WTC11 (cell line): ENCODE measurements around the gene CCDC183. TPM values are rescaled to one million over a fixed set of nuclear protein-coding genes. Genes with fewer than 3 reads are reported as not detected.

Experiments
- CBFB ChIP-seq: sonication (generic); formaldehyde crosslinking; IDR thresholded peaks from 2 replicates; pipeline ENCODE4 v1.8.1; 2022; ENCODE audit warnings: mild to moderate bottlenecking, low read depth, missing genetic modification reagents
- ESRRA ChIP-seq: sonication (generic); formaldehyde crosslinking; IDR thresholded peaks from 2 replicates; pipeline ENCODE4 v1.8.1; 2022; ENCODE audit warnings: mild to moderate bottlenecking, missing genetic modification reagents, borderline replicate concordance
- ETV6 ChIP-seq: sonication (generic); formaldehyde crosslinking; IDR thresholded peaks from 2 replicates; pipeline ENCODE4 v1.8.1; 2022; ENCODE audit warnings: mild to moderate bottlenecking, missing genetic modification reagents
- GABPB1 ChIP-seq: sonication (generic); formaldehyde crosslinking; IDR thresholded peaks from 2 replicates; pipeline ENCODE4 v1.8.1; 2023; ENCODE audit warnings: mild to moderate bottlenecking, missing genetic modification reagents
- GRHL2 ChIP-seq: fragments of 250-450 bp; sonication (Bioruptor Pico); IDR thresholded peaks from 2 replicates; pipeline ENCODE4 v1.8.0; 2022; ENCODE audit warnings: mild to moderate bottlenecking, moderate library complexity; ENCODE audit not compliant: insufficient replicate concordance, severe bottlenecking
- JAZF1 ChIP-seq: fragments of 250-450 bp; sonication (Bioruptor Pico); IDR thresholded peaks from 2 replicates; pipeline ENCODE4 v1.9.0; 2021; ENCODE audit warnings: moderate library complexity, mild to moderate bottlenecking, inconsistent platforms
- MYBL2 ChIP-seq: sonication (generic); formaldehyde crosslinking; IDR thresholded peaks from 2 replicates; pipeline ENCODE4 v1.8.1; 2023; ENCODE audit warnings: mild to moderate bottlenecking, moderate library complexity, missing genetic modification reagents
- NFYB ChIP-seq: sonication (generic); formaldehyde crosslinking; conservative IDR thresholded peaks from 2 replicates; pipeline ENCODE4 v1.8.0; 2022; ENCODE audit warnings: low read depth, missing genetic modification reagents
- PRRX2 ChIP-seq: fragments of 250-450 bp; sonication (Bioruptor Pico); IDR thresholded peaks from 2 replicates; pipeline ENCODE4 v1.8.0; 2021; ENCODE audit warnings: mild to moderate bottlenecking
- SOX15 ChIP-seq: fragments of 250-450 bp; sonication (Bioruptor Pico); IDR thresholded peaks from 2 replicates; pipeline ENCODE4 v1.9.0; 2021; ENCODE audit warnings: mild to moderate bottlenecking
- TCF7 ChIP-seq: sonication (generic); formaldehyde crosslinking; IDR thresholded peaks from 2 replicates; pipeline ENCODE4 v1.8.0; 2022; ENCODE audit warnings: mild to moderate bottlenecking, low read depth, missing genetic modification reagents, moderate library complexity
- TEAD1 ChIP-seq: sonication (generic); formaldehyde crosslinking; IDR thresholded peaks from 2 replicates; pipeline ENCODE4 v1.8.0; 2022; ENCODE audit warnings: mild to moderate bottlenecking, missing genetic modification reagents
- TEAD4 ChIP-seq: sonication (generic); formaldehyde crosslinking; IDR thresholded peaks from 2 replicates; pipeline ENCODE4 v1.8.0; 2022; ENCODE audit warnings: mild to moderate bottlenecking, missing genetic modification reagents
- ZNF317 ChIP-seq: sonication (generic); formaldehyde crosslinking; IDR thresholded peaks from 2 replicates; pipeline ENCODE4 v1.8.1; 2023; ENCODE audit warnings: low read depth, mild to moderate bottlenecking, moderate library complexity, missing genetic modification reagents, borderline replicate concordance
- total RNA-seq: library from RNA; stranded (reverse); gene quantifications from 3 replicates; pipeline ENCODE4 v1.2.3, GENCODE V29; 2021
- TF ChIP-seq, protein P1 (sequence below): sonication (generic); formaldehyde crosslinking; IDR thresholded peaks from 2 replicates; pipeline ENCODE4 v1.8.1; 2022; ENCODE audit warnings: low read depth, missing genetic modification reagents, borderline replicate concordance
- TF ChIP-seq, protein P2 (sequence below): sonication (generic); formaldehyde crosslinking; IDR thresholded peaks from 2 replicates; pipeline ENCODE4 v1.8.0; 2022; ENCODE audit warnings: mild to moderate bottlenecking, missing genetic modification reagents
- TF ChIP-seq, protein P3 (sequence below): sonication (generic); formaldehyde crosslinking; conservative IDR thresholded peaks from 2 replicates; pipeline ENCODE4 v1.8.1; 2022; ENCODE audit warnings: mild to moderate bottlenecking, missing genetic modification reagents
- TF ChIP-seq, protein P4 (sequence below): sonication (generic); formaldehyde crosslinking; IDR thresholded peaks from 2 replicates; pipeline ENCODE4 v1.8.1; 2023; ENCODE audit warnings: mild to moderate bottlenecking, missing genetic modification reagents, moderate library complexity
- TF ChIP-seq, protein P5 (sequence below): sonication (generic); formaldehyde crosslinking; IDR thresholded peaks from 2 replicates; pipeline ENCODE4 v1.8.1; 2023; ENCODE audit warnings: mild to moderate bottlenecking, moderate library complexity, missing genetic modification reagents
- TF ChIP-seq, protein P6 (sequence below): sonication (generic); formaldehyde crosslinking; IDR thresholded peaks from 2 replicates; pipeline ENCODE4 v1.8.1; 2022; ENCODE audit warnings: mild to moderate bottlenecking, moderate library complexity, missing genetic modification reagents
- TF ChIP-seq, protein P7 (sequence below): sonication (generic); formaldehyde crosslinking; IDR thresholded peaks from 2 replicates; pipeline ENCODE4 v1.8.1; 2023; ENCODE audit warnings: mild to moderate bottlenecking, missing genetic modification reagents, moderate library complexity
- TF ChIP-seq, protein P8 (sequence below): sonication (generic); formaldehyde crosslinking; IDR thresholded peaks from 2 replicates; pipeline ENCODE4 v1.8.0; 2022; ENCODE audit warnings: mild to moderate bottlenecking, missing genetic modification reagents
- TF ChIP-seq, protein P9 (sequence below): sonication (generic); formaldehyde crosslinking; IDR thresholded peaks from 2 replicates; pipeline ENCODE4 v1.8.0; 2022; ENCODE audit warnings: mild to moderate bottlenecking, missing genetic modification reagents
- TF ChIP-seq, protein P10 (sequence below): sonication (generic); formaldehyde crosslinking; IDR thresholded peaks from 2 replicates; pipeline ENCODE4 v1.8.0; 2023; ENCODE audit warnings: missing genetic modification reagents

Gene CCDC183
- total RNA-seq, 1 experiment from 2014 or later = 2.1 TPM

DNA sequence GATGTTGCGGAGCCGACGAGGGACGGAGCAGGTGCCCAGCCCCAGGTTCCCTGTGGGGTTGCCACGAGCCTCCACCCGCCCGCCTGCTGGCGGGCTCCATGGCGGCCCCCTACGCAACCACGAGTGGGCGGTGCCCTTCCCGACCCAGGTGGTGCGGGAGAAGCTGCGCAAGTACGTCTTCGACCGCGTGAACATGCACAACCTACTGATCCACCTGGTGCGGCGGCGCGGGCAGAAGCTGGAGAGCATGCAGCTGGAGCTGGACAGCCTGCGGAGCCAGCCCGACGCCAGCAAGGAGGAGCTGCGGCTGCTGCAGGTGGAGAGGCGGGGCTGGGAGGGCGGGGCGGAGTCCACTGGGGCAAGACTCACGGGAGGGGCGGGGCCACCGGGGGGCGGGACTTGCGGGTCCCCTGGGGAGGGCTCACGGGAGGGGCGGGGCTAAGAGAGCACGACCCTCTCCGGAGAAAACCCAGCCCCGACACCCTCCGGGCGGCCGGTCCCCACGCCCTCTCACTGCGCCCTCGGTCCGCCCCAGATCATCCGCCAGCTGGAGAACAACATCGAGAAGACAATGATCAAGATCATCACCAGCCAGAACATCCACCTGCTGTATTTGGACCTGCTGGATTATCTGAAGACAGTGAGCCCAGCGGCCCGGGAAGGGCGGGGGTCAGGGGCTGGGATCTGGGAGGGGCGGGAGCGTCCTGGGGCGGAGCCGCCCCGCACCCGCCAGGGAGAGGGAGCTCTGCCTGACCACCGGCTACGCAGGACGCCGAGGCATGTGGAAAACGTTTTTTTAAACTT lies 3.9 kb downstream of the CCDC183 start (continued):
- TF ChIP-seq PRRX2 (CRISPR knock-in tag) (no peak), GABPB1 (CRISPR knock-in tag) (no peak), TEAD1 (CRISPR knock-in tag) (no peak), NFYB (no peak), ETV6 (CRISPR knock-in tag) (0 out of 2 replicates have a peak, but pooled peaks have one; percentile 31), MYBL2 (CRISPR knock-in tag) (no peak), ZNF317 (CRISPR knock-in tag) (no peak), ESRRA (CRISPR knock-in tag) (no peak), TCF7 (CRISPR knock-in tag) (no peak), GRHL2 (CRISPR knock-in tag) (no peak), TEAD4 (CRISPR knock-in tag) (no peak), JAZF1 (CRISPR knock-in tag) (no peak), SOX15 (CRISPR knock-in tag) (no peak), CBFB (CRISPR knock-in tag) (no peak)
- TF ChIP-seq, protein P1, sequence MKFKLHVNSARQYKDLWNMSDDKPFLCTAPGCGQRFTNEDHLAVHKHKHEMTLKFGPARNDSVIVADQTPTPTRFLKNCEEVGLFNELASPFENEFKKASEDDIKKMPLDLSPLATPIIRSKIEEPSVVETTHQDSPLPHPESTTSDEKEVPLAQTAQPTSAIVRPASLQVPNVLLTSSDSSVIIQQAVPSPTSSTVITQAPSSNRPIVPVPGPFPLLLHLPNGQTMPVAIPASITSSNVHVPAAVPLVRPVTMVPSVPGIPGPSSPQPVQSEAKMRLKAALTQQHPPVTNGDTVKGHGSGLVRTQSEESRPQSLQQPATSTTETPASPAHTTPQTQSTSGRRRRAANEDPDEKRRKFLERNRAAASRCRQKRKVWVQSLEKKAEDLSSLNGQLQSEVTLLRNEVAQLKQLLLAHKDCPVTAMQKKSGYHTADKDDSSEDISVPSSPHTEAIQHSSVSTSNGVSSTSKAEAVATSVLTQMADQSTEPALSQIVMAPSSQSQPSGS = no peak
- TF ChIP-seq, protein P2, sequence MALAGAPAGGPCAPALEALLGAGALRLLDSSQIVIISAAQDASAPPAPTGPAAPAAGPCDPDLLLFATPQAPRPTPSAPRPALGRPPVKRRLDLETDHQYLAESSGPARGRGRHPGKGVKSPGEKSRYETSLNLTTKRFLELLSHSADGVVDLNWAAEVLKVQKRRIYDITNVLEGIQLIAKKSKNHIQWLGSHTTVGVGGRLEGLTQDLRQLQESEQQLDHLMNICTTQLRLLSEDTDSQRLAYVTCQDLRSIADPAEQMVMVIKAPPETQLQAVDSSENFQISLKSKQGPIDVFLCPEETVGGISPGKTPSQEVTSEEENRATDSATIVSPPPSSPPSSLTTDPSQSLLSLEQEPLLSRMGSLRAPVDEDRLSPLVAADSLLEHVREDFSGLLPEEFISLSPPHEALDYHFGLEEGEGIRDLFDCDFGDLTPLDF = 0 out of 2 replicates have a peak, but pooled peaks have one; percentile 28
- TF ChIP-seq, protein P3, sequence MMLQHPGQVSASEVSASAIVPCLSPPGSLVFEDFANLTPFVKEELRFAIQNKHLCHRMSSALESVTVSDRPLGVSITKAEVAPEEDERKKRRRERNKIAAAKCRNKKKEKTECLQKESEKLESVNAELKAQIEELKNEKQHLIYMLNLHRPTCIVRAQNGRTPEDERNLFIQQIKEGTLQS (CRISPR knock-in tag) = no peak
- TF ChIP-seq, protein P4, sequence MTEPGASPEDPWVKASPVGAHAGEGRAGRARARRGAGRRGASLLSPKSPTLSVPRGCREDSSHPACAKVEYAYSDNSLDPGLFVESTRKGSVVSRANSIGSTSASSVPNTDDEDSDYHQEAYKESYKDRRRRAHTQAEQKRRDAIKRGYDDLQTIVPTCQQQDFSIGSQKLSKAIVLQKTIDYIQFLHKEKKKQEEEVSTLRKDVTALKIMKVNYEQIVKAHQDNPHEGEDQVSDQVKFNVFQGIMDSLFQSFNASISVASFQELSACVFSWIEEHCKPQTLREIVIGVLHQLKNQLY (CRISPR knock-in tag) = no peak
- TF ChIP-seq, protein P5, sequence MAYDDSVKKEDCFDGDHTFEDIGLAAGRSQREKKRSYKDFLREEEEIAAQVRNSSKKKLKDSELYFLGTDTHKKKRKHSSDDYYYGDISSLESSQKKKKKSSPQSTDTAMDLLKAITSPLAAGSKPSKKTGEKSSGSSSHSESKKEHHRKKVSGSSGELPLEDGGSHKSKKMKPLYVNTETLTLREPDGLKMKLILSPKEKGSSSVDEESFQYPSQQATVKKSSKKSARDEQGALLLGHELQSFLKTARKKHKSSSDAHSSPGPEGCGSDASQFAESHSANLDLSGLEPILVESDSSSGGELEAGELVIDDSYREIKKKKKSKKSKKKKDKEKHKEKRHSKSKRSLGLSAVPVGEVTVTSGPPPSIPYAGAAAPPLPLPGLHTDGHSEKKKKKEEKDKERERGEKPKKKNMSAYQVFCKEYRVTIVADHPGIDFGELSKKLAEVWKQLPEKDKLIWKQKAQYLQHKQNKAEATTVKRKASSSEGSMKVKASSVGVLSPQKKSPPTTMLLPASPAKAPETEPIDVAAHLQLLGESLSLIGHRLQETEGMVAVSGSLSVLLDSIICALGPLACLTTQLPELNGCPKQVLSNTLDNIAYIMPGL (CRISPR knock-in tag) = 0 out of 2 replicates have a peak, but pooled peaks have one; percentile 10
- TF ChIP-seq, protein P6, sequence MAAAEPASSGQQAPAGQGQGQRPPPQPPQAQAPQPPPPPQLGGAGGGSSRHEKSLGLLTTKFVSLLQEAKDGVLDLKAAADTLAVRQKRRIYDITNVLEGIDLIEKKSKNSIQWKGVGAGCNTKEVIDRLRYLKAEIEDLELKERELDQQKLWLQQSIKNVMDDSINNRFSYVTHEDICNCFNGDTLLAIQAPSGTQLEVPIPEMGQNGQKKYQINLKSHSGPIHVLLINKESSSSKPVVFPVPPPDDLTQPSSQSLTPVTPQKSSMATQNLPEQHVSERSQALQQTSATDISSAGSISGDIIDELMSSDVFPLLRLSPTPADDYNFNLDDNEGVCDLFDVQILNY (CRISPR knock-in tag) = no peak
- TF ChIP-seq, protein P7, sequence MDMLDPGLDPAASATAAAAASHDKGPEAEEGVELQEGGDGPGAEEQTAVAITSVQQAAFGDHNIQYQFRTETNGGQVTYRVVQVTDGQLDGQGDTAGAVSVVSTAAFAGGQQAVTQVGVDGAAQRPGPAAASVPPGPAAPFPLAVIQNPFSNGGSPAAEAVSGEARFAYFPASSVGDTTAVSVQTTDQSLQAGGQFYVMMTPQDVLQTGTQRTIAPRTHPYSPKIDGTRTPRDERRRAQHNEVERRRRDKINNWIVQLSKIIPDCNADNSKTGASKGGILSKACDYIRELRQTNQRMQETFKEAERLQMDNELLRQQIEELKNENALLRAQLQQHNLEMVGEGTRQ = no peak
- TF ChIP-seq, protein P8, sequence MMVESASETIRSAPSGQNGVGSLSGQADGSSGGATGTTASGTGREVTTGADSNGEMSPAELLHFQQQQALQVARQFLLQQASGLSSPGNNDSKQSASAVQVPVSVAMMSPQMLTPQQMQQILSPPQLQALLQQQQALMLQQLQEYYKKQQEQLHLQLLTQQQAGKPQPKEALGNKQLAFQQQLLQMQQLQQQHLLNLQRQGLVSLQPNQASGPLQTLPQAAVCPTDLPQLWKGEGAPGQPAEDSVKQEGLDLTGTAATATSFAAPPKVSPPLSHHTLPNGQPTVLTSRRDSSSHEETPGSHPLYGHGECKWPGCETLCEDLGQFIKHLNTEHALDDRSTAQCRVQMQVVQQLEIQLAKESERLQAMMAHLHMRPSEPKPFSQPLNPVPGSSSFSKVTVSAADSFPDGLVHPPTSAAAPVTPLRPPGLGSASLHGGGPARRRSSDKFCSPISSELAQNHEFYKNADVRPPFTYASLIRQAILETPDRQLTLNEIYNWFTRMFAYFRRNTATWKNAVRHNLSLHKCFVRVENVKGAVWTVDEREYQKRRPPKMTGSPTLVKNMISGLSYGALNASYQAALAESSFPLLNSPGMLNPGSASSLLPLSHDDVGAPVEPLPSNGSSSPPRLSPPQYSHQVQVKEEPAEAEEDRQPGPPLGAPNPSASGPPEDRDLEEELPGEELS (CRISPR knock-in tag) = peak; percentile 68; the same call in 1 of the 2 replicates
- TF ChIP-seq, protein P9, sequence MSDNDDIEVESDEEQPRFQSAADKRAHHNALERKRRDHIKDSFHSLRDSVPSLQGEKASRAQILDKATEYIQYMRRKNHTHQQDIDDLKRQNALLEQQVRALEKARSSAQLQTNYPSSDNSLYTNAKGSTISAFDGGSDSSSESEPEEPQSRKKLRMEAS (CRISPR knock-in tag) = peak; percentile 80
- TF ChIP-seq, protein P10, sequence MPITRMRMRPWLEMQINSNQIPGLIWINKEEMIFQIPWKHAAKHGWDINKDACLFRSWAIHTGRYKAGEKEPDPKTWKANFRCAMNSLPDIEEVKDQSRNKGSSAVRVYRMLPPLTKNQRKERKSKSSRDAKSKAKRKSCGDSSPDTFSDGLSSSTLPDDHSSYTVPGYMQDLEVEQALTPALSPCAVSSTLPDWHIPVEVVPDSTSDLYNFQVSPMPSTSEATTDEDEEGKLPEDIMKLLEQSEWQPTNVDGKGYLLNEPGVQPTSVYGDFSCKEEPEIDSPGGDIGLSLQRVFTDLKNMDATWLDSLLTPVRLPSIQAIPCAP (CRISPR knock-in tag) = no peak
